GM21737 (cell line): Measurements from ENCODE around the gene PAQR4.

Source experiments
- ATAC-seq: cut with Tn5 transposase; IDR thresholded peaks from one replicate; pipeline ENCODE4 v1.9.1; 2021; ENCODE audit warnings: mild to moderate bottlenecking, moderate library complexity; ENCODE audit not compliant: unreplicated experiment

PAQR4 gene

GRCh38 chr16:3020604-3021448, 51.7 kb downstream of the PAQR4 start:
- ATAC-seq: no peak

GRCh38 chr16:3021449-3022207, 52.5 kb downstream of the PAQR4 start:
- no peak for ATAC-seq

DNA sequence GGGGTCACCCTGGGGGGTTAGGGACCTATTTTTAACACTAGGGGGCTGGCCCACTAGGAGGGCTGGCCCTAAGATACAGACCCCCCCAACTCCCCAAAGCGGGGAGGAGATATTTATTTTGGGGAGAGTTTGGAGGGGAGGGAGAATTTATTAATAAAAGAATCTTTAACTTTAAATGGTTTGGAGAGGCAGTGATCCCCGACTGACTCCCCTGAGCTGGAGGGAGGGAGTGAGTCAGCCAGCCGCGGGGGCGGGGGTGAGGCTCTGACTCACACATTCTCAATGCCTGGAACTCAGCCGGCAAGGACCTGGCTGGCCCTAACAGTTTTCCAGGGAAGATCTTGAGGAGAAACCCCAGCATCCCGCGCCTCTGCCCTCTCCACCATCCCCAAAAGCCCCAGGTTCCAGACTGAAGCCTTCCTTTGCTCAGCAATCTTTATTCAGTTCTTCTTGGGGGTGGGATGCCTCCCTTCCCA, 53.1 kb downstream of the PAQR4 start:
- no peak for ATAC-seq

GRCh38 chr16:3022684-3023414, 53.7 kb downstream of the PAQR4 start:
- no peak for ATAC-seq
